ENCODE data around the gene KCNT1.
A peak's percentile ranks its signal among the peaks of the same experiment; 100 is the strongest.

Gene KCNT1

DNA sequence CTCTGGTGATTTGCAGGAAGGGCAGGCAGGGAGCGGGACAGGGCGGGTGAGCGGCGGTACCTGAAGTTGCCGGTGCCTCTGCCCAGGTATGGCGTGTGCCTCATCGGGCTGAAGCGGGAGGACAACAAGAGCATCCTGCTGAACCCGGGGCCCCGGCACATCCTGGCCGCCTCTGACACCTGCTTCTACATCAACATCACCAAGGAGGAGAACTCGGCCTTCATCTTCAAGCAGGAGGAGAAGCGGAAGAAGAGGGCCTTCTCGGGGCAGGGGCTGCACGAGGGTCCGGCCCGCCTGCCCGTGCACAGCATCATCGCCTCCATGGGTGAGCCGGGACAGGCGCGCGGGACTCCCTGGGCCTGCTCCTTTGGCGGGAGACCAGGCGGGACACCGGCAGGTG is 68.8 kb downstream of the KCNT1 start:
- FAIRE-seq = no peak
- no peak for TF ChIP-seq POLR2A (IDR thresholded peaks at IDR 0.05; ENCODE audit: low read depth, low read length)
- no peak for DNase-seq (ENCODE audit: insufficient read length, low spot score)

DNA sequence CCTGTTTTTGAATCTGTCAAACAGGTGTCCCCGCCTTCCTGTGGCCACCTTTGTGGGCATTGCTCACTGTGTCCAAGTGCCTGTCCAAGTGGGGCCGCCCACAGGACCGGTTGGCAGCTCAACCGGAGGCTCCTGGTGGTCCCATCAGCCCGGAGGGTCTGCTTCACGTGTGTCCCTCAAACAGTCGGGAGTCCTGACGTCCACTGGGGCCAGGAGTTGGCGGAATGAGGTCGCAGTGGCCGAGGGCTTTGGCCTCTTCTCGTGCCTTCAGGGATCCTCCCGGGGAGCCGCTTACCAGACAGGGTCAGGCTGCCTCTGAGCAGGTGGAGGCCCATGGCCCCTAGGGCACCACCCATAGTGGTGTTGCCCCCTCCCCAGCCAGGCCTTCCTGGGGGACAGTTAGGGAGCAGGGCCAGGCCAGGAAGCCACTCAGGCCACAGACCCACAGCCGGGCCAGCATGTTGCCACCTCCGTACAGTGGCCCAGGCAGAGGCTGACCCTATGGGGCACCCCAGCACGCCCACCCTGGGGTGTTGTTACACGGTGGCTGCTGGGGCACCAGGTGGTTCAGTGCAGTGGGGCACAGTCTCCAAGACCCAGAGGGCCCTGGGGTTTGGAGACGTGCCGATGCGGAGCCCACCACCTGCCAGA is 69.5 kb downstream of the KCNT1 start:
- TF ChIP-seq POLR2A (IDR thresholded peaks at IDR 0.05; ENCODE audit: low read depth, low read length) = no peak
- FAIRE-seq (no peak), DNase-seq (ENCODE audit: insufficient read length, low spot score) (no peak)

DNA sequence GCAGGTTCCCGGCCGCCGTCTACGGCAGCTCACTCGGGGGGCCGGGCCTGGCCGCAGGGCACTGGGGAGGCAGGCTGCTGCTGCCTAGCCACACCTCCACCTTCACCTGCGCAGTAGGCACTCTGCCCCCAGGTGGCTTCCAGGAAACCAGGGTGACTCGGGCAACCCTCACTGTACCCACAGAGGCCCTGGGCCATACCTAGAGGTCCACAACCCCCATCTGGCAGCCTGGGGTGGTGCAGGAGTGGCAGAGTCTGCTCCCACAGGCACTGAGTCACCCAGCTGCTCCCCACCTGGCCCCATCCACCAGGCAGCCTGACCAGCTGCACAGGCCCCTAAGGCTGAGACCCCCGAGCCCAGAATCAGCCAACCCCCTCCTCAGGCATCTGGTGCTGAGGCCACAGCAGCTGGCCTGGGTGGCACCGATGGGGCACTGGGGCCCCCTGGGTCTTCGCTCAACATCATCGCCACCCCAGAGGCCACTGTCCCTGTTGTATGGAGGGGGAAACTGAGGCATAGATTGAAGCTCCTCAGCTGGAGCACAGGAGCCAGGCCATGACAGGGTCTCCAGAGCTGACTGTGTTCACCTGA is 70.2 kb downstream of the KCNT1 start:
- no peak for TF ChIP-seq POLR2A (IDR thresholded peaks at IDR 0.05; ENCODE audit: low read depth, low read length)
- FAIRE-seq (no peak), DNase-seq (ENCODE audit: insufficient read length, low spot score) (peak; percentile 75)

- DNase-seq (ENCODE audit: insufficient read length, low spot score) = no peak
- no peak for FAIRE-seq
- TF ChIP-seq POLR2A (IDR thresholded peaks at IDR 0.05; ENCODE audit: low read depth, low read length) = no peak
Observed at GRCh38 chr9:135772702-135773493, 70.9 kb downstream of the KCNT1 start.

DNA sequence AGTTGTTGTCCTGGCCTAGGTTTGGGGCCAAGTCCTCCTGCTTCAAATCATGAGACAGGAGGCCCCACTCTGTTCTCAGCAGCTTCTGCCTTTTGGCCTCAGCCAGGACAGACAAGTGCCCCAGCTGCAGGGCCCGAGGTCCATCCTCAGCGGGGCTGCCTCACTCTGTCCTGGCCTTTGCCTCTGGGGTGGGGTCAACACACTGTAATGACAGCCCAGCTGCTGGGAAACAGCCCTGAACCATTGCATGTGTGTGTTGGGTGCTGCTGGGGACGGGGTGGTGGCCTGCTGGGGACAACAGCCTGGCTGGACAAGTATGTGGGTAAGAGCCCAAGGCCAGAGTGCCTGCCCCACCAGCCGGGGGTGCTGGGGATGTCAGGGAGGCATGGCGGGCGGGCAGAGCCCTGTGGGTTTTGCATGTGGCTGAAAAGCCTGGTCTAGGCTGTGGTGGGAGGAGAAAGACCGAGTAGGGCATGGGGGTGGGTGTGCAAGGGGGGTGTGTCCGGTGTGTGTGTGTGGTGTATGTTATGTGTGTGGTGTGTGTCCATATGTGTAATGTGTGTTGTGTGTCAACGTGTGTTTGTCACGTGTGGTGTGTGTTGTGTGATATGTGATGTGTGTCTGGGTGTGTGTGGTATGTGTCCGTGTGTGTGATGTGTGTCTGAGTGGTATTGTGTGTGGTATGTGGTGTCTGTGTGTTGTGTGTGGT is 71.7 kb downstream of the KCNT1 start:
- no peak for DNase-seq (ENCODE audit: insufficient read length, low spot score)
- FAIRE-seq = no peak
- TF ChIP-seq POLR2A (IDR thresholded peaks at IDR 0.05; ENCODE audit: low read depth, low read length) = no peak

DNA sequence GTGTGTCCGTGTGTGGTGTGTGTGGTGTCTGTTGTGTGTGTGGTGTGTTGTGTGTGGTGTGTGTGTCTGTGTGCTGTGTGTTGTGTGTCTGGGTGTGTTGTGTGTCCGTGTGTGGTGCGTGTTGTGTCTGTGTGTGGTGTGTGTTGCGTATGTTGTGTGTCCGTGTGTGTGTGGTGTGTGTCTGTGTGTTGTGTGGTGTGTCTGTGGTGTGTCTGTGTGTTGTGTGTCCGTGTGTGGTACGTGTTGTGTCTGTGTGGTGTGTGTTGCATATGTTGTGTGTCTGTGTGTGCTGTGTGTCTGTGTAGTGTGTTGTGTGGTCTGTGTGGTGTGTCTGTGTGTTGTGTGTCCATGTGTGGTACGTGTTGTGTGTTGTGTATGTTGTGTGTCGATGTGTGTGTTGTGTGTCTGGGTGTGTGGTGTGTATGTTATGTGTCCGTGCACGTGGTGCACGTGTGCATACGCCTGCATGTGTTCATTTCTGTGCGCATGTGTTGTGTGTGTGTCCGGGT is 72.3 kb downstream of the KCNT1 start:
- FAIRE-seq = peak; percentile 15
- peak; percentile 9; the same call in 1 of the 2 replicates for TF ChIP-seq POLR2A (IDR thresholded peaks at IDR 0.05; ENCODE audit: low read depth, low read length)
- DNase-seq (ENCODE audit: insufficient read length, low spot score) = no peak

DNA sequence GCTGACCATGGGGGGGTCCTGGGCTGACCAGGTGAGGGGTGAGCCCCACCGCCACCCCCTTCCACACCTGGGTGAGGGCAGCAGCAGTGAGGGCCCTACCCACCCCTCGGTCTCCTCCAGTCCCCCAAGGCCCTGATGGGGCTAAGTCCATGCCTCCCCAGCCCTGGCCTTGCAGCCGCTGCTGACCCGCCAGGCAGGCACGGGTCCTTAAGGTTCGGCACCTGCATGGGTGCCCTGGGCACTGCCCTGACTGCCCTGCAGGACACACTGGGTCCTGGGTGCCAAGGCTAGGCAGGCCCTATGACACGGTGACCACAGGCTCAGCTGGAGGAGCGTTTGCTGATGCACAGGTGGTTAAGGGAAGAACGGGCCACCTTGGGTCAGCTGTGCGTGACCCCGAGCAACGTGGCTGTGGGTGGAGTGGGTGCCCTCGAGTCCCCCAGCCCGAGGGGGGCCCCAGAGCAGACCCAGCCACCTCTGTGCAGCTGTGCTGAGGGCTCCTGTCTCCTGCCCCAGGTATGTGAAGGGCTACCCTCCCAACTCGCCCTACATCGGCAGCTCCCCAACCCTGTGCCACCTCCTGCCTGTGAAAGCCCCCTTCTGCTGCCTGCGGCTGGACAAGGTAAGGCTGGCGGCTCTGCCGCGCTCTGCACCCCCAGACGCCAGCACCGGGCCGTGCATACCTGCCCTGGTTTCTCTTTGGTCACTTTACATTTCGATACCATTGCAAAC is 73.0 kb downstream of the KCNT1 start:
- FAIRE-seq (no peak), DNase-seq (ENCODE audit: insufficient read length, low spot score) (no peak)
- no peak for TF ChIP-seq POLR2A (IDR thresholded peaks at IDR 0.05; ENCODE audit: low read depth, low read length)

DNA sequence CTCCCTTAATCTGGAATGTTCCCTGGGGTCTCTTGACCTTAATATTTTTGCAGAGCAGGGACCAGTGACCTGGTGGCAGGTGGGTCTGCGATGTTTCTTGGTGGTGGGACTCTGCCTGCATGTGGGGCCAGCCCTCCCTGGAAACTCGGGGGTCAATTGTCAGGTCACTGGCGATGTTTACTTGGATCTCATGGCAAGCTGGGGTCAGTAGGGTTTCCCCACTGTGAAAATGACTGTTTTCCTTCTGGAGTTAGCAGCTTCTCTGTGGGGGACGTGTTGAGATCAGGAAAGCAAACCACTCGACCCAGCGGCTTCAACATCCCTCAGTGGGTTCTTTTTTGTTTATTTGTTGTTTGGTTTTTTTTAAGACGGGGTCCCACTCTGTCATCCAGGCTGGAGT is 73.9 kb downstream of the KCNT1 start:
- no peak for TF ChIP-seq POLR2A (IDR thresholded peaks at IDR 0.05; ENCODE audit: low read depth, low read length)
- DNase-seq (ENCODE audit: insufficient read length, low spot score) = no peak
- FAIRE-seq = no peak

DNA sequence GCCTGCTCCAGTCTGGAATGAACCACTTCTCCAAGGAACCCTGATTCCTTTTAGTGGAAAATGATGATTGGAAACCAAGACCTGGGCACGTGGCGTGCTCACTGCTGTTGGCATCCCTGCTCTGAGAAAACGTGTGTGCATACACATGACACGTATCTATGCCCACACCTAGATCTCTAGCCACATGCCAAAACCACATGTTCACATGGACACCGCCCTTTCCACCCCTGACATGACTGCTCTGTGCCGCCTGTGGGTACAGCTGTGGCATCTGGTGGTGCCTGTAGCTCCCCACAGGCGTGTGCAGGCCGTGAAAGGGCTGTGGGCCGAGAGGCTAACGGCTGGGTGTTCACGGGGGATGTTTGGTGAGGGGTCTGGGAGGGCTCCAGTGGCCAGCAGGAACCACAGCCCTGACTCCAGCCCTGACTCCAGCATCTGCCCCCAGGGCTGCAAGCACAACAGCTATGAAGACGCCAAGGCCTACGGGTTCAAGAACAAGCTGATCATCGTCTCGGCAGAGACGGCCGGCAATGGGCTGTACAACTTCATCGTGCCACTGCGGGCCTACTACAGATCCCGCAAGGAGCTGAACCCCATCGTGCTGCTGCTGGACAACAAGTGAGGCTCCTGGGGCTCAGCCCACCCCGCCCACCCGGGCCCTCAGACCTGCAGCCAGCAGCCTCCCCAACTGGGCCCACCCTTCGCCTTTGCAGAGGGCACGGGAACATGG is 75.1 kb downstream of the KCNT1 start:
- TF ChIP-seq POLR2A (IDR thresholded peaks at IDR 0.05; ENCODE audit: low read depth, low read length) = no peak
- DNase-seq (ENCODE audit: insufficient read length, low spot score) (no peak), FAIRE-seq (no peak)

GRCh38 chr9:135777623-135778177 is 75.7 kb downstream of the KCNT1 start:
- no peak for TF ChIP-seq POLR2A (IDR thresholded peaks at IDR 0.05; ENCODE audit: low read depth, low read length)
- FAIRE-seq (no peak), DNase-seq (ENCODE audit: insufficient read length, low spot score) (no peak)

- no peak for DNase-seq (ENCODE audit: insufficient read length, low spot score)
- TF ChIP-seq POLR2A (IDR thresholded peaks at IDR 0.05; ENCODE audit: low read depth, low read length) = no peak
- FAIRE-seq = no peak
Observed at GRCh38 chr9:135778421-135778820, 76.4 kb downstream of the KCNT1 start.

GRCh38 chr9:135779571-135779970 is 77.6 kb downstream of the KCNT1 start:
- no peak for DNase-seq (ENCODE audit: insufficient read length, low spot score)
- FAIRE-seq = no peak
- no peak for TF ChIP-seq POLR2A (IDR thresholded peaks at IDR 0.05; ENCODE audit: low read depth, low read length)

All from H54 (cell line).